NT2/D1 (cell line): Measurements from ENCODE around the gene NDUFS6.

Experiments used
- SUZ12 ChIP-seq: IDR thresholded peaks from 2 replicates; pipeline ENCODE4 v1.6.1; 2011; ENCODE audit not compliant: insufficient read length, insufficient read depth; ENCODE audit errors: extremely low read depth
- ZNF274 ChIP-seq: IDR thresholded peaks from 2 replicates; pipeline ENCODE4 v1.6.1; 2011; ENCODE audit warnings: mild to moderate bottlenecking, low read depth, low read length

DNA sequence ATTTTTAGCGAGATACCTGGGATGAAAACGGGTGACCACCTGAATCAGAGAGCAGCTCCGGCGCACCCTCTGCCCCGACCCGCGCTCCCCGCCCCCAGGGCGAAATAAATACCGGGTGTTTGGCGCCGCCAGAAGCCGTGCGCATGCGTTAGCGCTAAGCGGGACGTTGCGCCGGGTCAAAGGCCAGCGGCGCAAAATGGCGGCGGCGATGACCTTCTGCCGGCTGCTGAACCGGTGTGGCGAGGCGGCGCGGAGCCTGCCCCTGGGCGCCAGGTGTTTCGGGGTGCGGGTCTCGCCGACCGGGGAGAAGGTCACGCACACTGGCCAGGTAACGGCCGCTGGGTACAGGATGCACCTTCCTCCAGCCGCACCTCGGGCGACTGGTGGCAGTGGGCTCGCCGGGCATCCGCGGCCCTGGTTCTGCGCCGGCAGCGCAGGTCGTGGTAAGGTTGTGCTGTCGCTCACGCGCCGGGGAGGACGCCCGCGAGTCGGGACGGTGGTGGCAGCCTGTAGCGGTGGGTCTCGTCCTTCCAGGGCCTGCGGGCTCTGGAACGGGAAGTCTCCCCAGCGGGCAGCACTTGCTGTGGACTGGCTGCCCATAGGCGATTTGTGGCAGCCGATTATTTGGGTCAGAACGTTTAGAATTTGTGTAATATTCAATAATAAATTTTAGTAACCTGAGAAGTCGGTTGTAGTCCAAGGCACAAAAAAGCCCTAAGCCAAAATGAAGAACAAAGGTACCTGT, at the start of gene NDUFS6:
- no peak for TF ChIP-seq SUZ12
- no peak for TF ChIP-seq ZNF274
